ENCODE results near the gene ZNRD2. TPM values are rescaled to one million over a fixed set of nuclear protein-coding genes. Genes with fewer than 3 reads are reported as not detected.

Gene ZNRD2
- total RNA-seq, 2 experiments from 2014 or later, result 38.7 to 39.9 TPM

GRCh38 chr11:65617136-65617850 is 47.0 kb downstream of the ZNRD2 start:
- peaks cover 48% of the 10 kb centered on the region for H3K4me1 ChIP-seq (ENCODE audit: insufficient read depth, low read length)
- CTCF ChIA-PET, result interaction anchor here (1.5 to 3.1 kb wide), 3 partner anchors 9 to 94 kb away, joined by 4 to 9 read pairs (median 6); partner anchors contain the start of genes KAT5 and SIPA1

GRCh38 chr11:65617990-65618751 is 47.9 kb downstream of the ZNRD2 start:
- Mint-ChIP-seq H3K27ac (no peak overlapping the region), H3K4me1 (ENCODE audit: low read depth) (peaks cover 34% of the 10 kb centered on the region), H3K9me3 (no peaks in the 10 kb centered on the region), H3K36me3 (ENCODE audit: low read depth) (peaks cover 72% of the 10 kb centered on the region), H3K4me3 (peak overlapping the region; percentile 48), H3K27me3 (no peaks in the 10 kb centered on the region)
- Histone ChIP-seq H3K4me1 (ENCODE audit: insufficient read depth, low read length) (peaks cover 39% of the 10 kb centered on the region), H3K27ac (ENCODE audit: low read depth in 1 of 2, low read length in 2 of 2) (no peak overlapping the region), H3K36me3 (ENCODE audit: insufficient read depth, low read length) (peaks cover 57% of the 10 kb centered on the region), H3K9me3 (ENCODE audit: control insufficient read depth in 1 of 2, insufficient read depth in 1 of 2, low read length in 2 of 2) (no peaks in the 10 kb centered on the region), H3K27me3 (ENCODE audit: control insufficient read depth in 1 of 2, insufficient read depth in 2 of 2, low read length in 2 of 2) (no peaks in the 10 kb centered on the region), H3K4me3 (ENCODE audit: low read length) (no peak overlapping the region)
- ChIA-PET POLR2A (interaction anchor here (0.7 to 6.0 kb wide), 3 partner anchors 21 to 162 kb away, joined by 3 to 79 read pairs (median 50); partner anchors contain the start of genes RELA and SIPA1), CTCF (interaction anchor here (1.9 to 3.1 kb wide), 2 partner anchors 8 to 20 kb away, joined by 6 to 9 read pairs; partner anchors contain the start of gene SIPA1)
- ATAC-seq (ENCODE audit: poor library complexity) (no peak), DNase-seq (no peak)
- TF ChIP-seq CTCF (IDR thresholded peaks at IDR 0.05), result no peak
- intact Hi-C loops (cut with DNase I, micrococcal nuclease), result loop anchor here (2.0 to 5.0 kb wide), 4 partner anchors 21 to 239 kb away; partner anchors contain the start of genes CFL1 (in 1 of the 2), KAT5 (in 1 of the 2) and SIPA1 (in 1 of the 2)

More at GRCh38 chr11:65617136-65617850, 47.0 kb downstream of the ZNRD2 start:
- peaks cover 66% of the 10 kb centered on the region for H3K36me3 Mint-ChIP-seq (ENCODE audit: low read depth)
- H3K27me3 Mint-ChIP-seq, result no peaks in the 10 kb centered on the region
- peak overlapping the region; percentile 93 for H3K4me3 ChIP-seq (ENCODE audit: low read length)
- H3K9me3 Mint-ChIP-seq, result no peaks in the 10 kb centered on the region
- H3K27ac ChIP-seq (ENCODE audit: low read depth in 1 of 2, low read length in 2 of 2), result no peak overlapping the region
- no peaks in the 10 kb centered on the region for H3K9me3 ChIP-seq (ENCODE audit: control insufficient read depth in 1 of 2, insufficient read depth in 1 of 2, low read length in 2 of 2)
- TF ChIP-seq CTCF (IDR thresholded peaks at IDR 0.05), result no peak
- ATAC-seq (ENCODE audit: poor library complexity) (no peak), DNase-seq (peak in 1 of 14 experiments; percentile 42)
- intact Hi-C loops (cut with DNase I, micrococcal nuclease), result loop anchor here (2.0 to 5.0 kb wide), 4 partner anchors 22 to 240 kb away; partner anchors contain the start of genes CFL1 (in 1 of the 2), KAT5 (in 1 of the 2) and SIPA1 (in 1 of the 2)
- peak overlapping the region; percentile 81 for H3K27ac Mint-ChIP-seq
- POLR2A ChIA-PET, result interaction anchor here (0.7 to 6.0 kb wide), 5 partner anchors 9 to 163 kb away, joined by 3 to 79 read pairs (median 50); partner anchors contain the start of genes RELA and SIPA1
- peak overlapping the region; percentile 96 for H3K4me3 Mint-ChIP-seq
- peaks cover 38% of the 10 kb centered on the region for H3K4me1 Mint-ChIP-seq (ENCODE audit: low read depth)
- H3K27me3 ChIP-seq (ENCODE audit: control insufficient read depth in 1 of 2, insufficient read depth in 2 of 2, low read length in 2 of 2), result no peaks in the 10 kb centered on the region
- peaks cover 59% of the 10 kb centered on the region for H3K36me3 ChIP-seq (ENCODE audit: insufficient read depth, low read length)

- Histone ChIP-seq H3K27me3 (ENCODE audit: control insufficient read depth in 1 of 2, insufficient read depth in 2 of 2, low read length in 2 of 2) (no peaks in the 10 kb centered on the region), H3K36me3 (ENCODE audit: insufficient read depth, low read length) (peaks cover 63% of the 10 kb centered on the region), H3K9me3 (ENCODE audit: control insufficient read depth in 1 of 2, insufficient read depth in 1 of 2, low read length in 2 of 2) (no peaks in the 10 kb centered on the region), H3K27ac (ENCODE audit: low read depth in 1 of 2, low read length in 2 of 2) (no peak overlapping the region), H3K4me1 (ENCODE audit: insufficient read depth, low read length) (peaks cover 33% of the 10 kb centered on the region), H3K4me3 (ENCODE audit: low read length) (no peak overlapping the region)
- H3K27ac Mint-ChIP-seq, result no peak overlapping the region
- POLR2A ChIA-PET, result interaction anchor here (6.0 kb wide), 1 partner anchor 20 kb away, joined by 50 read pairs; the partner anchor contains the start of gene SIPA1
- peak overlapping the region; percentile 51 for H3K4me3 Mint-ChIP-seq
- peaks cover 72% of the 10 kb centered on the region for H3K36me3 Mint-ChIP-seq (ENCODE audit: low read depth)
- H3K27me3 Mint-ChIP-seq, result no peaks in the 10 kb centered on the region
- no peaks in the 10 kb centered on the region for H3K9me3 Mint-ChIP-seq
- ATAC-seq (ENCODE audit: poor library complexity) (no peak), DNase-seq (no peak)
- intact Hi-C loops (cut with DNase I, micrococcal nuclease), result loop anchor here (5.0 kb wide), 3 partner anchors 34 to 239 kb away; partner anchors contain the start of genes CFL1 (in 1 of the 2) and KAT5 (in 1 of the 2)
- TF ChIP-seq CTCF (IDR thresholded peaks at IDR 0.05), result no peak
- CTCF ChIA-PET, result no interaction called here
- peaks cover 34% of the 10 kb centered on the region for H3K4me1 Mint-ChIP-seq (ENCODE audit: low read depth)
Observed at GRCh38 chr11:65618763-65619162, 48.5 kb downstream of the ZNRD2 start.

All from CD4-positive, alpha-beta T cell (primary cell).